Esophagus squamous epithelium (tissue), 5 donors: ENCODE measurements around the gene NCEH1. TPM values are rescaled to one million over a fixed set of nuclear protein-coding genes. Genes with fewer than 3 reads are reported as not detected.
"Not testable (repeated sequence)": the region's sequence is repeated elsewhere in the genome, so short reads cannot be mapped to it uniquely, and the experiment has no call there.

ENCODE experiments used
- DNase-seq: peaks from one replicate; lab custom pipeline; 2025; lab: John Stamatoyannopoulos, UW
- H3K27ac ChIP-seq, 4 donors: fragments of 200-600 bp; sonication (generic); one replicate each; pipeline ENCODE4 v1.5.1; 2016 to 2019; ENCODE audit warnings: mild to moderate bottlenecking in 1 of 4
- H3K27me3 ChIP-seq, 4 donors: fragments of 200-600 bp; sonication (generic); 1 replicate in 3 of 4; 2 replicates in 1 of 4; pipeline versions ENCODE4 v1.5.1 to v1.6.0; 2017 to 2021; ENCODE audit warnings: antibody characterized with exemption in 1 of 4
- H3K36me3 ChIP-seq, 3 donors: fragments of 200-600 bp; sonication (generic); one replicate each; pipeline ENCODE4 v1.5.1; 2016 to 2019
- H3K4me1 ChIP-seq, 3 donors: fragments of 200-600 bp; sonication (generic); one replicate each; pipeline ENCODE4 v1.5.1; 2017 to 2019
- H3K4me3 ChIP-seq, 4 donors: fragments of 200-600 bp; sonication (generic); 1 replicate in 3 of 4; 2 replicates in 1 of 4; pipeline ENCODE4 v1.5.1; 2016 to 2019; ENCODE audit warnings: mild to moderate bottlenecking in 2 of 4, moderate library complexity in 1 of 4
- H3K9me3 ChIP-seq, 3 donors: fragments of 200-600 bp; sonication (generic); one replicate each; pipeline ENCODE4 v1.5.1; 2016 to 2019
- POLR2A ChIP-seq, 4 donors: fragments of 450-650 bp; IDR thresholded peaks; one replicate each; pipeline ENCODE4 v1.6.1; 2017; ENCODE audit warnings: antibody characterized with exemption in 4 of 4, mild to moderate bottlenecking in 4 of 4, moderate library complexity in 3 of 4
- WGBS, 2 donors: methylation state at CpG; one replicate each; pipeline ENCODE4 v1.1.5; 2018; 5-methylcytosine and 5-hydroxymethylcytosine counted together
- intact Hi-C: fragments of 100-400 bp; cut with DNase I; formaldehyde crosslinking; loops from one replicate; pipeline ENCODE4 v1.15.0; 2022
- total RNA-seq, 4 donors: library from RNA; depleted of rRNA; stranded (reverse); fragments of >200 nt; gene quantifications; one replicate each; pipeline ENCODE4 v1.1.0, GENCODE V29; 2016
- TF ChIP-seq, protein P1 (sequence below), 6 experiments: fragments of 450-650 bp in 4 of 6; fragments of 200-600 bp in 2 of 6; sonication (generic) in 2 of 6; IDR thresholded peaks; one replicate each; pipeline ENCODE4 v1.5.1; 2016 to 2019; ENCODE audit warnings: antibody characterized with exemption in 6 of 6, mild to moderate bottlenecking in 4 of 6, moderate library complexity in 4 of 6
- donor health status: DM: yes; HTN: yes; CAD: no.

The NCEH1 gene, protein sequence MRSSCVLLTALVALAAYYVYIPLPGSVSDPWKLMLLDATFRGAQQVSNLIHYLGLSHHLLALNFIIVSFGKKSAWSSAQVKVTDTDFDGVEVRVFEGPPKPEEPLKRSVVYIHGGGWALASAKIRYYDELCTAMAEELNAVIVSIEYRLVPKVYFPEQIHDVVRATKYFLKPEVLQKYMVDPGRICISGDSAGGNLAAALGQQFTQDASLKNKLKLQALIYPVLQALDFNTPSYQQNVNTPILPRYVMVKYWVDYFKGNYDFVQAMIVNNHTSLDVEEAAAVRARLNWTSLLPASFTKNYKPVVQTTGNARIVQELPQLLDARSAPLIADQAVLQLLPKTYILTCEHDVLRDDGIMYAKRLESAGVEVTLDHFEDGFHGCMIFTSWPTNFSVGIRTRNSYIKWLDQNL
- 1 to 10 TPM; 2.2 to 9.1 (median 5.0) TPM for total RNA-seq

GRCh38 chr3:172710664-172711453, at the start of gene NCEH1:
TSS of gene NCEH1 (minus strand) at chr3:172711067. CDS start at chr3:172710984, 83 bp downstream.
- Histone ChIP-seq H3K36me3 (no peaks in the 10 kb centered on the region), H3K9me3 (no peaks in the 10 kb centered on the region), H3K4me3 (peak within 1 kb of the TSS; percentile 69 to 86 (median 84)), H3K4me1 (peaks cover 8 to 49% (median 18%) of the 10 kb centered on the region in 3 donors), H3K27ac (peak within 1 kb of the TSS; percentile 83 to 94 (median 89)), H3K27me3 (no peaks in the 10 kb centered on the region)
- TF ChIP-seq, protein P1, sequence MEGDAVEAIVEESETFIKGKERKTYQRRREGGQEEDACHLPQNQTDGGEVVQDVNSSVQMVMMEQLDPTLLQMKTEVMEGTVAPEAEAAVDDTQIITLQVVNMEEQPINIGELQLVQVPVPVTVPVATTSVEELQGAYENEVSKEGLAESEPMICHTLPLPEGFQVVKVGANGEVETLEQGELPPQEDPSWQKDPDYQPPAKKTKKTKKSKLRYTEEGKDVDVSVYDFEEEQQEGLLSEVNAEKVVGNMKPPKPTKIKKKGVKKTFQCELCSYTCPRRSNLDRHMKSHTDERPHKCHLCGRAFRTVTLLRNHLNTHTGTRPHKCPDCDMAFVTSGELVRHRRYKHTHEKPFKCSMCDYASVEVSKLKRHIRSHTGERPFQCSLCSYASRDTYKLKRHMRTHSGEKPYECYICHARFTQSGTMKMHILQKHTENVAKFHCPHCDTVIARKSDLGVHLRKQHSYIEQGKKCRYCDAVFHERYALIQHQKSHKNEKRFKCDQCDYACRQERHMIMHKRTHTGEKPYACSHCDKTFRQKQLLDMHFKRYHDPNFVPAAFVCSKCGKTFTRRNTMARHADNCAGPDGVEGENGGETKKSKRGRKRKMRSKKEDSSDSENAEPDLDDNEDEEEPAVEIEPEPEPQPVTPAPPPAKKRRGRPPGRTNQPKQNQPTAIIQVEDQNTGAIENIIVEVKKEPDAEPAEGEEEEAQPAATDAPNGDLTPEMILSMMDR (IDR thresholded peaks at IDR 0.05): peak; percentile 61 to 88 (median 79)
- TF ChIP-seq POLR2A (IDR thresholded peaks at IDR 0.05): peak in 3 of 4 donors; percentile 63 to 73 (median 70)
- WGBS, 2 donors: 0 to 1% methylated on average over 11 to 15 of the region's 41 CpGs
- intact Hi-C loops: loop anchor here (5.0 kb wide), 1 partner anchor 39 kb away; no protein-coding TSS in a partner anchor
- peak; percentile 28 for DNase-seq

- intact Hi-C loops, H3K9me3 ChIP-seq, H3K4me1 ChIP-seq, H3K4me3 ChIP-seq, H3K27me3 ChIP-seq, DNase-seq, H3K27ac ChIP-seq: not testable (repeated sequence)
- H3K36me3 ChIP-seq: peaks cover 0 to 47% (median 3%) of the 10 kb centered on the region in 3 donors
- WGBS, 2 donors: 95 to 97% methylated on average over 6 of the region's 6 CpGs
These were observed 49.5 kb upstream of the NCEH1 start for GRCh38 chr3:172760416-172760815.

- Histone ChIP-seq H3K27ac (no peak overlapping the region), H3K4me1 (peaks cover 7 to 30% (median 14%) of the 10 kb centered on the region in 3 donors), H3K4me3 (no peak overlapping the region), H3K36me3 (peaks cover 0 to 12% (median 0%) of the 10 kb centered on the region in 3 donors), H3K9me3 (no peaks in the 10 kb centered on the region), H3K27me3 (no peaks in the 10 kb centered on the region)
- no peak for DNase-seq
- TF ChIP-seq POLR2A (IDR thresholded peaks at IDR 0.05): no peak
- TF ChIP-seq, protein P1 (IDR thresholded peaks at IDR 0.05): no peak
- WGBS, 2 donors: 92 to 94% methylated on average over 1 of the region's 1 CpG
- intact Hi-C loops: no loop called here
These were observed 42.3 kb upstream of the NCEH1 start for GRCh38 chr3:172753125-172753524.

DNA sequence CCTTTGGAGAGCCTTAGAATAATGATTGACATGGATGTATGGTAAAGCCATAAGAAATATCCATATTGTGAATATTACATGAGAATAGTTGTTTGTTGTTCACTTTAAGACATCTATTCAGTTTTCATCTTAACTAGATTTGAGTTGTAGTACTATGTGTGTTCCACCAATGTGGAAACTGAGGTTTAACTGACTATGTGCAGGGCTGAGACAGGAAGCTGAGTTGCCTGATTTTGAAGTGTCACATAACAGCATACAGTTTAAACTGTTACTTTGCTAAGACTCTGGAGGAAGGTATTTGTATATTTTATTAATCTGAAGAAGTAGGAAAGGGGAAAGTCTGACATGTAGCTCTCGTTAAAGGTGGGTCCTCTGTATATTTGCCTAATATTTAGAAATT, 41.8 kb upstream of the NCEH1 start:
- Histone ChIP-seq H3K27me3 (no peaks in the 10 kb centered on the region), H3K9me3 (no peaks in the 10 kb centered on the region), H3K4me1 (peaks cover 7 to 30% (median 14%) of the 10 kb centered on the region in 3 donors), H3K4me3 (no peak overlapping the region), H3K27ac (no peak overlapping the region), H3K36me3 (peaks cover 0 to 12% (median 0%) of the 10 kb centered on the region in 3 donors)
- DNase-seq: no peak
- intact Hi-C loops: no loop called here
- TF ChIP-seq, protein P1 (IDR thresholded peaks at IDR 0.05): no peak
- TF ChIP-seq POLR2A (IDR thresholded peaks at IDR 0.05): no peak
- WGBS, 2 donors: 79 to 86% methylated on average over 1 of the region's 1 CpG

GRCh38 chr3:172751175-172751704, 40.4 kb upstream of the NCEH1 start:
- peaks cover 0 to 10% (median 0%) of the 10 kb centered on the region in 3 donors for H3K36me3 ChIP-seq
- DNase-seq: no peak
- peak overlapping the region; percentile 71 to 91 (median 83) for H3K27ac ChIP-seq
- peaks cover 7 to 30% (median 14%) of the 10 kb centered on the region in 3 donors for H3K4me1 ChIP-seq
- no peaks in the 10 kb centered on the region for H3K27me3 ChIP-seq
- H3K4me3 ChIP-seq: peak overlapping the region; percentile 78 to 96 (median 84)
- H3K9me3 ChIP-seq: no peaks in the 10 kb centered on the region
- 0 to 2% methylated on average over 14 of the region's 14 CpGs for WGBS, 2 donors
- no peak for TF ChIP-seq POLR2A (IDR thresholded peaks at IDR 0.05)
- TF ChIP-seq, protein P1 (IDR thresholded peaks at IDR 0.05): no peak
- intact Hi-C loops: no loop called here
